SK-N-SH treated with all-trans-retinoic acid at 6 μM for 48 hours (cell line): ENCODE measurements around the gene SYTL5.

Source experiments
- ATAC-seq: fragments of 200-7000 bp; cut with Tn5 transposase; 3 replicates; pipeline ENCODE4 v1.9.1; 2020; ENCODE audit warnings: mild to moderate bottlenecking, moderate library complexity
- ARNTL ChIP-seq: fragments of 450-650 bp; formaldehyde crosslinking; IDR thresholded peaks from 2 replicates; pipeline ENCODE4 v1.5.0; 2020; ENCODE audit warnings: low read depth, mild to moderate bottlenecking, moderate library complexity, borderline replicate concordance
- BACH2 ChIP-seq: fragments of 250-450 bp; sonication (Bioruptor Pico); IDR thresholded peaks from 2 replicates; pipeline ENCODE4 v1.9.0; 2021; ENCODE audit warnings: mild to moderate bottlenecking, borderline replicate concordance
- ESRRG ChIP-seq: fragments of 250-450 bp; sonication (Bioruptor Pico); IDR thresholded peaks from 2 replicates; pipeline ENCODE4 v1.6.1; 2021; ENCODE audit warnings: mild to moderate bottlenecking
- ISL1 ChIP-seq: fragments of 250-450 bp; sonication (Bioruptor Pico); IDR thresholded peaks from 2 replicates; pipeline ENCODE4 v2.1.2; 2022; ENCODE audit warnings: mild to moderate bottlenecking, moderate library complexity
- OSR1 ChIP-seq: fragments of 250-450 bp; sonication (Bioruptor Pico); IDR thresholded peaks from 2 replicates; pipeline ENCODE4 v1.8.0; 2022; ENCODE audit warnings: moderate library complexity, mild to moderate bottlenecking, inconsistent platforms
- PPARA ChIP-seq: fragments of 250-450 bp; sonication (Bioruptor Pico); IDR thresholded peaks from 2 replicates; pipeline ENCODE4 v1.5.0; 2020; ENCODE audit warnings: mild to moderate bottlenecking, borderline replicate concordance
- RARB ChIP-seq: fragments of 250-450 bp; sonication (Bioruptor Pico); IDR thresholded peaks from 2 replicates; pipeline ENCODE4 v1.8.0; 2021; ENCODE audit warnings: mild to moderate bottlenecking, moderate library complexity
- SNAI2 ChIP-seq: fragments of 250-450 bp; sonication (Bioruptor Pico); IDR thresholded peaks from 2 replicates; pipeline ENCODE4 v1.5.0; 2020; ENCODE audit warnings: mild to moderate bottlenecking, moderate library complexity
- TCF4 ChIP-seq: fragments of 250-450 bp; sonication (Bioruptor Pico); IDR thresholded peaks from 2 replicates; pipeline ENCODE4 v1.8.0; 2021; ENCODE audit warnings: mild to moderate bottlenecking, moderate library complexity, borderline replicate concordance
- TOX ChIP-seq: fragments of 250-450 bp; sonication (Bioruptor Pico); IDR thresholded peaks from 2 replicates; pipeline ENCODE4 v1.8.0; 2021; ENCODE audit warnings: mild to moderate bottlenecking, moderate library complexity, borderline replicate concordance
- ZC3H10 ChIP-seq: fragments of 250-450 bp; sonication (Bioruptor Pico); IDR thresholded peaks from 2 replicates; pipeline ENCODE4 v1.5.1; 2021; ENCODE audit warnings: mild to moderate bottlenecking, moderate library complexity
- ZFP30 ChIP-seq: fragments of 450-650 bp; formaldehyde crosslinking; IDR thresholded peaks from 2 replicates; pipeline ENCODE4 v1.5.0; 2022; ENCODE audit warnings: mild to moderate bottlenecking, moderate library complexity
- ZNF565 ChIP-seq: fragments of 450-650 bp; formaldehyde crosslinking; conservative IDR thresholded peaks from 2 replicates; pipeline ENCODE4 v1.5.0; 2020; ENCODE audit warnings: low read depth, mild to moderate bottlenecking, moderate library complexity
- ZNF70 ChIP-seq: fragments of 450-650 bp; formaldehyde crosslinking; IDR thresholded peaks from 2 replicates; pipeline ENCODE4 v1.5.0; 2020; ENCODE audit warnings: mild to moderate bottlenecking, moderate library complexity
- ZNF8 ChIP-seq: fragments of 450-650 bp; formaldehyde crosslinking; IDR thresholded peaks from 2 replicates; pipeline ENCODE4 v1.5.0; 2020; ENCODE audit warnings: mild to moderate bottlenecking, moderate library complexity
- TF ChIP-seq, protein P1 (sequence below): fragments of 250-450 bp; sonication (Bioruptor Pico); IDR thresholded peaks from 2 replicates; pipeline ENCODE4 v1.8.0; 2021; ENCODE audit warnings: low read depth, mild to moderate bottlenecking, moderate library complexity, borderline replicate concordance
- TF ChIP-seq, protein P2 (sequence below): fragments of 250-450 bp; sonication (Bioruptor Pico); IDR thresholded peaks from 2 replicates; pipeline ENCODE4 v1.5.0; 2020; ENCODE audit warnings: mild to moderate bottlenecking, moderate library complexity
- TF ChIP-seq, protein P3 (sequence below): fragments of 250-450 bp; sonication (Bioruptor Pico); IDR thresholded peaks from 2 replicates; pipeline ENCODE4 v1.5.1; 2020; ENCODE audit warnings: low read depth, mild to moderate bottlenecking, moderate library complexity
- TF ChIP-seq, protein P4 (sequence below): fragments of 250-450 bp; sonication (Bioruptor Pico); IDR thresholded peaks from 2 replicates; pipeline ENCODE4 v1.5.1; 2021; ENCODE audit warnings: mild to moderate bottlenecking, moderate library complexity
- TF ChIP-seq, protein P5 (sequence below): fragments of 250-450 bp; sonication (Bioruptor Pico); IDR thresholded peaks from 2 replicates; pipeline ENCODE4 v1.8.0; 2020; ENCODE audit warnings: mild to moderate bottlenecking, moderate library complexity, borderline replicate concordance

The SYTL5 gene

DNA sequence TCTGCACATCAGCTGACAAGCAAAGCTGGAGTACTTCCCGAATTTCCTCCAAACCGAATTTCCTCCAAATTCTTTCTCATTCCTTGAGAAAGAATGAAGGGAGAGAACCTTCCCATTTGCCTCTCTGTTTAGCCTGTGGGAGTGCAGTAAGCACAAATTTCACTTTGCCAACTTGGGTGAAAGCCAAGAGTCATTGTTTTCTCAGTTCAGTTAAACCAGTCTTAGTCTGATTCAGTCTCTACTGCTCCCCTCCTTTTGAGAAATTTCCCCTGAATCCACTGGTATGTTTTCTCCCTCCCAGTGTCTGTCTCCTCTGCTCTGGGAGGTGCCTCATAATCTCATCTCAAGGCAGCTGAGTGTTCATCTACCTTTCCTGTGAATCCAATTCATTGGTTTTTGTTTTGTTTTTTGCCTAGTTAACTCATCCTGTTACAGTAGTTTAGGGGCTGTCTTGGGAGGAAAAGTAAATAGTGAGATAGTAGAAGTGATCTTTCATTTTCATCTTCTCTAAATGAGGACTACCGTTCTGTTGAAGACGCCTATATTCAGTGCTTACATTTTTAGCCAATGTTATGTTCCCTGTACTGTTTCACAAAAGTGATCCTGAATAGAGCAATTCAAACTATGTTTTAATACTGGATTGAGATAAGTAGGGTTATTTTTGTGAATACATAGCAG lies 49.0 kb downstream of the SYTL5 start:
- ATAC-seq = 0 out of 3 replicates have a peak, but pooled peaks have one; percentile 25
- TF ChIP-seq ZFP30 (no peak), ZC3H10 (CRISPR knock-in tag) (no peak), OSR1 (no peak), SNAI2 (CRISPR knock-in tag) (no peak), ESRRG (CRISPR knock-in tag) (no peak), PPARA (no peak), TCF4 (CRISPR knock-in tag) (no peak), ZNF8 (CRISPR knock-in tag) (no peak), ARNTL (CRISPR knock-in tag) (no peak), ZNF565 (CRISPR knock-in tag) (no peak), ZNF70 (no peak), ISL1 (CRISPR knock-in tag) (no peak), RARB (CRISPR knock-in tag) (no peak), TOX (CRISPR knock-in tag) (no peak)
- TF ChIP-seq, protein P1, sequence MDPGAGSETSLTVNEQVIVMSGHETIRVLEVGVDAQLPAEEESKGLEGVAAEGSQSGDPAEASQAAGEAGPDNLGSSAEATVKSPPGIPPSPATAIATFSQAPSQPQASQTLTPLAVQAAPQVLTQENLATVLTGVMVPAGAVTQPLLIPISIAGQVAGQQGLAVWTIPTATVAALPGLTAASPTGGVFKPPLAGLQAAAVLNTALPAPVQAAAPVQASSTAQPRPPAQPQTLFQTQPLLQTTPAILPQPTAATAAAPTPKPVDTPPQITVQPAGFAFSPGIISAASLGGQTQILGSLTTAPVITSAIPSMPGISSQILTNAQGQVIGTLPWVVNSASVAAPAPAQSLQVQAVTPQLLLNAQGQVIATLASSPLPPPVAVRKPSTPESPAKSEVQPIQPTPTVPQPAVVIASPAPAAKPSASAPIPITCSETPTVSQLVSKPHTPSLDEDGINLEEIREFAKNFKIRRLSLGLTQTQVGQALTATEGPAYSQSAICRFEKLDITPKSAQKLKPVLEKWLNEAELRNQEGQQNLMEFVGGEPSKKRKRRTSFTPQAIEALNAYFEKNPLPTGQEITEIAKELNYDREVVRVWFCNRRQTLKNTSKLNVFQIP (CRISPR knock-in tag) = no peak
- TF ChIP-seq, protein P2, sequence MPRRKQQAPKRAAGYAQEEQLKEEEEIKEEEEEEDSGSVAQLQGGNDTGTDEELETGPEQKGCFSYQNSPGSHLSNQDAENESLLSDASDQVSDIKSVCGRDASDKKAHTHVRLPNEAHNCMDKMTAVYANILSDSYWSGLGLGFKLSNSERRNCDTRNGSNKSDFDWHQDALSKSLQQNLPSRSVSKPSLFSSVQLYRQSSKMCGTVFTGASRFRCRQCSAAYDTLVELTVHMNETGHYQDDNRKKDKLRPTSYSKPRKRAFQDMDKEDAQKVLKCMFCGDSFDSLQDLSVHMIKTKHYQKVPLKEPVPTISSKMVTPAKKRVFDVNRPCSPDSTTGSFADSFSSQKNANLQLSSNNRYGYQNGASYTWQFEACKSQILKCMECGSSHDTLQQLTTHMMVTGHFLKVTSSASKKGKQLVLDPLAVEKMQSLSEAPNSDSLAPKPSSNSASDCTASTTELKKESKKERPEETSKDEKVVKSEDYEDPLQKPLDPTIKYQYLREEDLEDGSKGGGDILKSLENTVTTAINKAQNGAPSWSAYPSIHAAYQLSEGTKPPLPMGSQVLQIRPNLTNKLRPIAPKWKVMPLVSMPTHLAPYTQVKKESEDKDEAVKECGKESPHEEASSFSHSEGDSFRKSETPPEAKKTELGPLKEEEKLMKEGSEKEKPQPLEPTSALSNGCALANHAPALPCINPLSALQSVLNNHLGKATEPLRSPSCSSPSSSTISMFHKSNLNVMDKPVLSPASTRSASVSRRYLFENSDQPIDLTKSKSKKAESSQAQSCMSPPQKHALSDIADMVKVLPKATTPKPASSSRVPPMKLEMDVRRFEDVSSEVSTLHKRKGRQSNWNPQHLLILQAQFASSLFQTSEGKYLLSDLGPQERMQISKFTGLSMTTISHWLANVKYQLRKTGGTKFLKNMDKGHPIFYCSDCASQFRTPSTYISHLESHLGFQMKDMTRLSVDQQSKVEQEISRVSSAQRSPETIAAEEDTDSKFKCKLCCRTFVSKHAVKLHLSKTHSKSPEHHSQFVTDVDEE (CRISPR knock-in tag) = no peak
- TF ChIP-seq, protein P3, sequence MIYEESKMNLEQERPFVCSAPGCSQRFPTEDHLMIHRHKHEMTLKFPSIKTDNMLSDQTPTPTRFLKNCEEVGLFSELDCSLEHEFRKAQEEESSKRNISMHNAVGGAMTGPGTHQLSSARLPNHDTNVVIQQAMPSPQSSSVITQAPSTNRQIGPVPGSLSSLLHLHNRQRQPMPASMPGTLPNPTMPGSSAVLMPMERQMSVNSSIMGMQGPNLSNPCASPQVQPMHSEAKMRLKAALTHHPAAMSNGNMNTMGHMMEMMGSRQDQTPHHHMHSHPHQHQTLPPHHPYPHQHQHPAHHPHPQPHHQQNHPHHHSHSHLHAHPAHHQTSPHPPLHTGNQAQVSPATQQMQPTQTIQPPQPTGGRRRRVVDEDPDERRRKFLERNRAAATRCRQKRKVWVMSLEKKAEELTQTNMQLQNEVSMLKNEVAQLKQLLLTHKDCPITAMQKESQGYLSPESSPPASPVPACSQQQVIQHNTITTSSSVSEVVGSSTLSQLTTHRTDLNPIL = no peak
- TF ChIP-seq, protein P4, sequence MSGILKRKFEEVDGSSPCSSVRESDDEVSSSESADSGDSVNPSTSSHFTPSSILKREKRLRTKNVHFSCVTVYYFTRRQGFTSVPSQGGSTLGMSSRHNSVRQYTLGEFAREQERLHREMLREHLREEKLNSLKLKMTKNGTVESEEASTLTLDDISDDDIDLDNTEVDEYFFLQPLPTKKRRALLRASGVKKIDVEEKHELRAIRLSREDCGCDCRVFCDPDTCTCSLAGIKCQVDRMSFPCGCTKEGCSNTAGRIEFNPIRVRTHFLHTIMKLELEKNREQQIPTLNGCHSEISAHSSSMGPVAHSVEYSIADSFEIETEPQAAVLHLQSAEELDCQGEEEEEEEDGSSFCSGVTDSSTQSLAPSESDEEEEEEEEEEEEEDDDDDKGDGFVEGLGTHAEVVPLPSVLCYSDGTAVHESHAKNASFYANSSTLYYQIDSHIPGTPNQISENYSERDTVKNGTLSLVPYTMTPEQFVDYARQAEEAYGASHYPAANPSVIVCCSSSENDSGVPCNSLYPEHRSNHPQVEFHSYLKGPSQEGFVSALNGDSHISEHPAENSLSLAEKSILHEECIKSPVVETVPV = no peak

DNA sequence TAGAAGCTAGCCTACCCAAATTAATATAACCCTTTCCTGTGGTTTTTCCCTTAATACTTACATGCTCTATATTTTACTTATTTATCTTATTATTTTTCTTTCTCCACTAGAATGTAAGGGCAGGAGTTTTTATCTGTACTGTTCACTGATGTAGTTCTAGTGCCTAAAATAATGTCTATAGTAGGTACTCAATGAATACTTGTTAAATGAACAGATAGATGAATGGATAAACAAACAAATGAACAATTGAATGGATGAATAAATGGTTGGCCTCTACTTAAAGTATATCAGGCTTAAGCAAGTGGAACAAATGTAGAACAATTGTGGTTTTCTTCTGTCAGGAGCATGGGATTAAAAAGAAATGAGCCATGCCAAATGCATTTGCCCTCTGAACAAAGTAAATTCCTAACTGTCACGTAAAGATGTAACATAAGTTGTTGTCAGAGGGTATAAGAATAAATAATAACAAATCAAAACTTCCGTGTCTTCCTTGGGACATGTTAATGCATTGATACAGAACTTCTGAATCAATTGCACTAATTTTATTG lies 54.1 kb downstream of the SYTL5 start:
- no peak for ATAC-seq
- TF ChIP-seq, protein P2 (CRISPR knock-in tag) = no peak
- no peak for TF ChIP-seq ZNF70
- TF ChIP-seq, protein P3 = no peak
- TF ChIP-seq ZC3H10 (CRISPR knock-in tag) = no peak
- TF ChIP-seq SNAI2 (CRISPR knock-in tag) = no peak
- no peak for TF ChIP-seq ZNF565 (CRISPR knock-in tag)
- TF ChIP-seq OSR1 = no peak
- TF ChIP-seq, protein P1 (CRISPR knock-in tag) = no peak
- no peak for TF ChIP-seq TOX (CRISPR knock-in tag)
- TF ChIP-seq BACH2 = no peak
- no peak for TF ChIP-seq PPARA
- no peak for TF ChIP-seq ISL1 (CRISPR knock-in tag)
- TF ChIP-seq, protein P5, sequence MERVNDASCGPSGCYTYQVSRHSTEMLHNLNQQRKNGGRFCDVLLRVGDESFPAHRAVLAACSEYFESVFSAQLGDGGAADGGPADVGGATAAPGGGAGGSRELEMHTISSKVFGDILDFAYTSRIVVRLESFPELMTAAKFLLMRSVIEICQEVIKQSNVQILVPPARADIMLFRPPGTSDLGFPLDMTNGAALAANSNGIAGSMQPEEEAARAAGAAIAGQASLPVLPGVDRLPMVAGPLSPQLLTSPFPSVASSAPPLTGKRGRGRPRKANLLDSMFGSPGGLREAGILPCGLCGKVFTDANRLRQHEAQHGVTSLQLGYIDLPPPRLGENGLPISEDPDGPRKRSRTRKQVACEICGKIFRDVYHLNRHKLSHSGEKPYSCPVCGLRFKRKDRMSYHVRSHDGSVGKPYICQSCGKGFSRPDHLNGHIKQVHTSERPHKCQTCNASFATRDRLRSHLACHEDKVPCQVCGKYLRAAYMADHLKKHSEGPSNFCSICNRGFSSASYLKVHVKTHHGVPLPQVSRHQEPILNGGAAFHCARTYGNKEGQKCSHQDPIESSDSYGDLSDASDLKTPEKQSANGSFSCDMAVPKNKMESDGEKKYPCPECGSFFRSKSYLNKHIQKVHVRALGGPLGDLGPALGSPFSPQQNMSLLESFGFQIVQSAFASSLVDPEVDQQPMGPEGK (CRISPR knock-in tag) = no peak
